Neural progenitor cell (in vitro differentiated cells): ENCODE data around the gene STAC2.

Source experiments
- EZH2 ChIP-seq: fragments of 200-600 bp; sonication (generic); IDR thresholded peaks from 2 replicates; pipeline ENCODE4 v1.6.1; 2017; ENCODE audit warnings: antibody characterized with exemption, mild to moderate bottlenecking, moderate library complexity
- TF ChIP-seq, protein P1 (sequence below): fragments of 200-600 bp; sonication (generic); IDR thresholded peaks from 2 replicates; pipeline ENCODE4 v1.5.1; 2017; ENCODE audit warnings: antibody characterized with exemption, mild to moderate bottlenecking

DNA sequence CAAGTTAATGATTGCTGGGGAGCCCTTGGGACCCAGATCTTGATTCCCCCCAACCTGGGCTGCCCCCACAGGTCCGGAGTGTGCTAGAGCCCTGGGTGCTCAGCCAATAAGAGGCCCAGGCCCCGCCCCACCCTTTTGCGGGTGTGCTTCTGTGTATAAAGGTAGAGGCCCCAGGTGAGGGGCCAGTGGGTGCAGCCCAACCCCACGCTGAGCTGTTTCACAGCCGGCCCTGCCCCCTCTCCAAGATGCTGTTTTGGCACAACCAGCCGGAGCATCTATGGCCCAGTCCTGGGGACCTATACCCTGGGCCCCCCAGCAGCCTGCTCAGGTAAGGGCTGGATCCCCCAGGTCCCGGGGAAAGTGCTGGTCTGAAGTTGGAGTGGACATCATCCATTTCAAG lies 11.8 kb upstream of the STAC2 start:
- no peak for TF ChIP-seq EZH2
- TF ChIP-seq, protein P1, sequence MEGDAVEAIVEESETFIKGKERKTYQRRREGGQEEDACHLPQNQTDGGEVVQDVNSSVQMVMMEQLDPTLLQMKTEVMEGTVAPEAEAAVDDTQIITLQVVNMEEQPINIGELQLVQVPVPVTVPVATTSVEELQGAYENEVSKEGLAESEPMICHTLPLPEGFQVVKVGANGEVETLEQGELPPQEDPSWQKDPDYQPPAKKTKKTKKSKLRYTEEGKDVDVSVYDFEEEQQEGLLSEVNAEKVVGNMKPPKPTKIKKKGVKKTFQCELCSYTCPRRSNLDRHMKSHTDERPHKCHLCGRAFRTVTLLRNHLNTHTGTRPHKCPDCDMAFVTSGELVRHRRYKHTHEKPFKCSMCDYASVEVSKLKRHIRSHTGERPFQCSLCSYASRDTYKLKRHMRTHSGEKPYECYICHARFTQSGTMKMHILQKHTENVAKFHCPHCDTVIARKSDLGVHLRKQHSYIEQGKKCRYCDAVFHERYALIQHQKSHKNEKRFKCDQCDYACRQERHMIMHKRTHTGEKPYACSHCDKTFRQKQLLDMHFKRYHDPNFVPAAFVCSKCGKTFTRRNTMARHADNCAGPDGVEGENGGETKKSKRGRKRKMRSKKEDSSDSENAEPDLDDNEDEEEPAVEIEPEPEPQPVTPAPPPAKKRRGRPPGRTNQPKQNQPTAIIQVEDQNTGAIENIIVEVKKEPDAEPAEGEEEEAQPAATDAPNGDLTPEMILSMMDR: no peak
